ENCODE data around the gene CYBC1.

CYBC1 gene

DNA sequence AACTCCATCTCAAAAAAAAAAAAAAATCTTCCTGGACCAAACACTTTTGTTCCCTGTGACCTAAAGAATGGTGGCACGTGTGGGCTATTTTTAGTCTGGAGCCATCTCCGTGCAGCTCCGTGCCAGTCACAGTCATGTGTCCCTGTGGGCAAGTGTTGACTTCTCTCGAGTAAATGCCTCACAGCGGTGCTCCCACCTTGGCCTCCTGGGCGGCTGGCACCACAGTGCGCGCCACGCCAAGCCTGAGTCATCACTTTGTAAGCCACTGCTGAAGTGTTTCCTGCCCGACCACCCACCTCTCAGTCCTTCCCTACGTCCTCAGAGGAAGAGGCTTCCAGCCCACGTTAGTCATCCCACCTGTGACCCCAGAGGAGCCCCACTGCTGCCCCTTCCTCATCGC, 43.3 kb downstream of the CYBC1 start:
- Histone ChIP-seq H2AFZ (ENCODE audit: low read length) (no peak overlapping the region), H3K18ac (ENCODE audit: low read length) (no peak overlapping the region), H4K91ac (ENCODE audit: low read depth, low read length, poor library complexity) (no peak overlapping the region), H3K9ac (ENCODE audit: low read depth, low read length, poor library complexity) (no peak overlapping the region), H3K27me3 (ENCODE audit: control insufficient read depth in 3 of 3, insufficient read depth in 3 of 3, low read depth in 1 of 3, low read length in 3 of 3) (no peaks in the 10 kb centered on the region), H4K8ac (ENCODE audit: low read depth, low read length) (no peak overlapping the region), H3K23ac (ENCODE audit: low read depth, low read length, poor library complexity) (no peak overlapping the region), H2BK5ac (ENCODE audit: low read length) (no peak overlapping the region), H3K9me3 (replicated peaks in 1 of 2; ENCODE audit: control insufficient read depth in 2 of 2, insufficient read depth in 1 of 2, low read depth in 1 of 2, low read length in 2 of 2) (no peaks in the 10 kb centered on the region), H3K27ac (replicated peaks; ENCODE audit: low read length) (no peak overlapping the region), H2BK120ac (ENCODE audit: low read depth, low read length) (no peak overlapping the region), H2AK5ac (ENCODE audit: low read depth, low read length) (no peak overlapping the region), H3K79me1 (ENCODE audit: low read depth, low read length) (peaks cover 6% of the 10 kb centered on the region), H2BK12ac (ENCODE audit: low read length) (no peak overlapping the region), H3K14ac (ENCODE audit: low read length) (no peak overlapping the region), H3K4me1 (ENCODE audit: control insufficient read depth in 2 of 2, insufficient read depth in 1 of 2, low read depth in 1 of 2, low read length in 2 of 2) (no peaks in the 10 kb centered on the region), H3K4me3 (ENCODE audit: low read length in 2 of 2) (no peak overlapping the region), H2BK15ac (ENCODE audit: low read length) (no peak overlapping the region), H3K4ac (ENCODE audit: low read length) (no peak overlapping the region), H3K4me2 (ENCODE audit: insufficient read depth, low read length, poor library complexity, severe bottlenecking) (no peak overlapping the region), H3K36me3 (replicated peaks in 1 of 2; ENCODE audit: control insufficient read depth in 2 of 2, insufficient read depth in 2 of 2, low read length in 2 of 2) (peaks cover 14 to 34% of the 10 kb centered on the region in 2 donors)
- DNase-seq (ENCODE audit: low spot score), result no peak
- no CpG with 5 or more reads among the region's 13 CpGs for WGBS, 2 donors (ENCODE audit: extremely low coverage in 2 of 2, insufficient read length in 2 of 2, insufficient replicate concordance in 1 of 2)

DNA sequence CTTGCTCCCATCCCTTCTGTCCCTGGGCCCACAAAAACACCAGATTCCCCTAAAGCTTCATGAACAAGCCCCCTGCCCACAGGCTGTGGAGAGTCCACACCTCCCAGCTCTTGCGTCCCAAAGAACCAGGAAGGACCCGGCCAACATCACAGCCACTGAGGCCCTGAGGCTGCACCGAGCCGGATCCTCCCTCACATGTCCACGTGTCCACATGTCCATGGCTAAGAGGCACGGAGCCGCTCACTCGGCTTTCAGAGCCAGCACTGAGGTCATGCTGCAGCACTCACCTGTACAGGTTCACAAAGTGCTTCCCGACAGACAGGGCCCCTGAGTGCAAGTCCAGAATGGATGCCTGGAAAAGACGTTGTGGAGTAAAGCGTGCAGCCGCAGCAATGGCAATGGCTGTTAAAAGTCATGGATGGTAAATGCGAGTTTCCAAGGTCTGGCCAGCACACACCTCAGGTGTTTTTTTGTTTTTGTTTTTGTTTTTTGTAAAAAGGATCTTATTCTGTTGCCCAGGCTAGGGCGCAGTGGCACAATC, 44.4 kb downstream of the CYBC1 start:
- Histone ChIP-seq H3K23ac (ENCODE audit: low read depth, low read length, poor library complexity) (no peak overlapping the region), H3K27me3 (ENCODE audit: control insufficient read depth in 3 of 3, insufficient read depth in 3 of 3, low read depth in 1 of 3, low read length in 3 of 3) (no peaks in the 10 kb centered on the region), H4K91ac (ENCODE audit: low read depth, low read length, poor library complexity) (no peak overlapping the region), H3K27ac (replicated peaks; ENCODE audit: low read length) (no peak overlapping the region), H3K9me3 (replicated peaks in 1 of 2; ENCODE audit: control insufficient read depth in 2 of 2, insufficient read depth in 1 of 2, low read depth in 1 of 2, low read length in 2 of 2) (no peaks in the 10 kb centered on the region), H3K14ac (ENCODE audit: low read length) (no peak overlapping the region), H4K8ac (ENCODE audit: low read depth, low read length) (no peak overlapping the region), H3K18ac (ENCODE audit: low read length) (no peak overlapping the region), H2AFZ (ENCODE audit: low read length) (no peak overlapping the region), H3K4ac (ENCODE audit: low read length) (no peak overlapping the region), H3K4me2 (ENCODE audit: insufficient read depth, low read length, poor library complexity, severe bottlenecking) (no peak overlapping the region), H3K36me3 (replicated peaks in 1 of 2; ENCODE audit: control insufficient read depth in 2 of 2, insufficient read depth in 2 of 2, low read length in 2 of 2) (peaks cover 14 to 40% of the 10 kb centered on the region in 2 donors), H3K4me3 (ENCODE audit: low read length in 2 of 2) (no peak overlapping the region), H2BK15ac (ENCODE audit: low read length) (no peak overlapping the region), H3K79me1 (ENCODE audit: low read depth, low read length) (peaks cover 6% of the 10 kb centered on the region), H2AK5ac (ENCODE audit: low read depth, low read length) (no peak overlapping the region), H3K4me1 (ENCODE audit: control insufficient read depth in 2 of 2, insufficient read depth in 1 of 2, low read depth in 1 of 2, low read length in 2 of 2) (no peaks in the 10 kb centered on the region), H2BK12ac (ENCODE audit: low read length) (no peak overlapping the region), H2BK5ac (ENCODE audit: low read length) (no peak overlapping the region), H3K9ac (ENCODE audit: low read depth, low read length, poor library complexity) (no peak overlapping the region), H2BK120ac (ENCODE audit: low read depth, low read length) (no peak overlapping the region)
- WGBS, 2 donors (ENCODE audit: extremely low coverage in 2 of 2, insufficient read length in 2 of 2, insufficient replicate concordance in 1 of 2), result no CpG with 5 or more reads among the region's 14 CpGs
- no peak for DNase-seq (ENCODE audit: low spot score)

DNA sequence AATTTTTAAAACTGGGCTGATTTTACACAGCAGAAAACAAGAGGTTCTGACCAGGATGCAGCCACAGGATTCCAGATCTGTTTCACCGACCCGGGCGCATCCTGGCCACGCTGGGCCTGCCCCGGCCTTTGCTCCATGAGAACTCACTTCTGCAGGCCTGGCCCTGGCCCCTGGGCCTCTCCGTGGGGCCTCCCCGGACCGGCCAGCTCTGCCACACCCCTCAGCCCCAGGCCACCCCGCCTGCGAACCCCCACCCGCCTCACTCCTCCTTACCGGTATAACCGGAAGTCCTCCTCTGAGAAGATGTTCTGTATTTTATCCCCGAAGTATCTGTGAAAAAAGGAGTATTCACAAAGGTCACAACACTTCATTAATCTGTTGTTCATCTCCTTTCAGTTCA, 45.5 kb downstream of the CYBC1 start:
- Histone ChIP-seq H3K9me3 (replicated peaks in 1 of 2; ENCODE audit: control insufficient read depth in 2 of 2, insufficient read depth in 1 of 2, low read depth in 1 of 2, low read length in 2 of 2) (no peaks in the 10 kb centered on the region), H3K23ac (ENCODE audit: low read depth, low read length, poor library complexity) (no peak overlapping the region), H3K9ac (ENCODE audit: low read depth, low read length, poor library complexity) (no peak overlapping the region), H2AK5ac (ENCODE audit: low read depth, low read length) (no peak overlapping the region), H4K91ac (ENCODE audit: low read depth, low read length, poor library complexity) (no peak overlapping the region), H3K4me2 (ENCODE audit: insufficient read depth, low read length, poor library complexity, severe bottlenecking) (no peak overlapping the region), H3K4ac (ENCODE audit: low read length) (no peak overlapping the region), H2BK15ac (ENCODE audit: low read length) (no peak overlapping the region), H2BK5ac (ENCODE audit: low read length) (no peak overlapping the region), H3K18ac (ENCODE audit: low read length) (no peak overlapping the region), H3K27me3 (ENCODE audit: control insufficient read depth in 3 of 3, insufficient read depth in 3 of 3, low read depth in 1 of 3, low read length in 3 of 3) (no peaks in the 10 kb centered on the region), H3K79me1 (ENCODE audit: low read depth, low read length) (peaks cover 6% of the 10 kb centered on the region), H4K8ac (ENCODE audit: low read depth, low read length) (no peak overlapping the region), H3K36me3 (replicated peaks in 1 of 2; ENCODE audit: control insufficient read depth in 2 of 2, insufficient read depth in 2 of 2, low read length in 2 of 2) (peaks cover 16 to 47% of the 10 kb centered on the region in 2 donors), H3K4me1 (ENCODE audit: control insufficient read depth in 2 of 2, insufficient read depth in 1 of 2, low read depth in 1 of 2, low read length in 2 of 2) (no peaks in the 10 kb centered on the region), H3K14ac (ENCODE audit: low read length) (no peak overlapping the region), H2BK120ac (ENCODE audit: low read depth, low read length) (no peak overlapping the region), H2AFZ (ENCODE audit: low read length) (no peak overlapping the region), H2BK12ac (ENCODE audit: low read length) (no peak overlapping the region), H3K4me3 (ENCODE audit: low read length in 2 of 2) (no peak overlapping the region), H3K27ac (replicated peaks; ENCODE audit: low read length) (no peak overlapping the region)
- no CpG with 5 or more reads among the region's 14 CpGs for WGBS, 2 donors (ENCODE audit: extremely low coverage in 2 of 2, insufficient read length in 2 of 2, insufficient replicate concordance in 1 of 2)
- DNase-seq (ENCODE audit: low spot score), result no peak

DNA sequence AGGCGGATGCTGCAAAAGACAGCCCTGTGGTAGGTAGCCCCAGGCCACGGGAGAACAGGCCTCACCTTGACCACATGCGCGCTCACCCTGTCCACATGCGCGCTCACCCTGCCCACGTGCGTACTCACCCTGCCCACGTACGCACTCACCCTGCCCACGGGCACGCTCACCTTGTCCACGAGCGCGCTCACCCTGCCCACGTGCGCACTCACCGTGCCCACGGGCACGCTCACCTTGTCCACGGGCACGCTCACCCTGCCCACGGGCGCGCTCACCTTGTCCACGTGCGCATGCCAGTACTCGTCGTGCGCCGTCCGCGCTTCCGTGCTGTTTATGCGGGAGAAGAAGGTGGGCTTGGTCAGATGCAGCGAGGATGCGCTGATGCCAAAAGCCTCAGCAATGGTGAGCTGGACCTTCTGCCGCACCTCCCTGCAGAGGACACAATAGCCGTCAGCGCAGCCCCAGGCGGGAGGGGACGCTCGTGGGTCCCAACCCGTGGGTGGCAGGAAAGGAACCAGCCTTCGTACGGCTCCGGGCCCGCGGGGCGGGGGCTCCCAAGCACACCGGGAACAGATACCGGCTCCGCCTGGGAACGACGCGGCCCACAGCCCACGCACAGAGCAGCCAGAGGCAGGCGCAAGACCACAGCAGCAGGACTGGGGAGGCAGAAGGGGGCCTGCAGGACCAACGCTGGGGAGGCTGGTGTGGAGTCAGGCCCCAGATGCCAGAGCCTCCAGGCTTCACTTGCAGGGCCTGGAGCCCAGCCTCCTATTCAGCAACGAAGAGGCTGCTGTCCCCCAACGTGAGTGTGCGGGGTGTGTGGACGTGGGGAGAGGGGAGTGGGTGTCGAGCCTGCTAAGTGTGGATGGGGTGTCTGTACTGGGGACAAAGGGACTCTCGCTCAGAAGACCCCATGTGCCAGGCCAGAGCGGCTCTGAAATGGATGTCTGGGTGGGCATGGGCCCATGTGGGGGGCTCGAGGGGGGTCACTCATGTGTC, 46.6 kb downstream of the CYBC1 start:
- H2AFZ ChIP-seq (ENCODE audit: low read length), result no peak overlapping the region
- H3K9me3 ChIP-seq (replicated peaks in 1 of 2; ENCODE audit: control insufficient read depth in 2 of 2, insufficient read depth in 1 of 2, low read depth in 1 of 2, low read length in 2 of 2), result no peaks in the 10 kb centered on the region
- no peak overlapping the region for H2BK15ac ChIP-seq (ENCODE audit: low read length)
- H3K27ac ChIP-seq (replicated peaks; ENCODE audit: low read length), result peak overlapping the region; percentile 17
- no peak overlapping the region for H4K8ac ChIP-seq (ENCODE audit: low read depth, low read length)
- no peak overlapping the region for H2AK5ac ChIP-seq (ENCODE audit: low read depth, low read length)
- H3K4me3 ChIP-seq (ENCODE audit: low read length in 2 of 2), result no peak overlapping the region
- no peak overlapping the region for H3K18ac ChIP-seq (ENCODE audit: low read length)
- no peak for DNase-seq (ENCODE audit: low spot score)
- H3K14ac ChIP-seq (ENCODE audit: low read length), result peak overlapping the region; percentile 4
- no peak overlapping the region for H4K91ac ChIP-seq (ENCODE audit: low read depth, low read length, poor library complexity)
- H3K4me1 ChIP-seq (ENCODE audit: control insufficient read depth in 2 of 2, insufficient read depth in 1 of 2, low read depth in 1 of 2, low read length in 2 of 2), result no peaks in the 10 kb centered on the region
- H2BK12ac ChIP-seq (ENCODE audit: low read length), result no peak overlapping the region
- H3K27me3 ChIP-seq (ENCODE audit: control insufficient read depth in 3 of 3, insufficient read depth in 3 of 3, low read depth in 1 of 3, low read length in 3 of 3), result no peaks in the 10 kb centered on the region
- no peak overlapping the region for H3K4me2 ChIP-seq (ENCODE audit: insufficient read depth, low read length, poor library complexity, severe bottlenecking)
- no peak overlapping the region for H3K4ac ChIP-seq (ENCODE audit: low read length)
- H2BK5ac ChIP-seq (ENCODE audit: low read length), result no peak overlapping the region
- peaks cover 18 to 52% of the 10 kb centered on the region in 2 donors for H3K36me3 ChIP-seq (replicated peaks in 1 of 2; ENCODE audit: control insufficient read depth in 2 of 2, insufficient read depth in 2 of 2, low read length in 2 of 2)
- peaks cover 10% of the 10 kb centered on the region for H3K79me1 ChIP-seq (ENCODE audit: low read depth, low read length)
- WGBS, 2 donors (ENCODE audit: extremely low coverage in 2 of 2, insufficient read length in 2 of 2, insufficient replicate concordance in 1 of 2), result no CpG with 5 or more reads among the region's 67 CpGs
- H2BK120ac ChIP-seq (ENCODE audit: low read depth, low read length), result no peak overlapping the region
- no peak overlapping the region for H3K9ac ChIP-seq (ENCODE audit: low read depth, low read length, poor library complexity)
- peak overlapping the region; percentile 99 for H3K23ac ChIP-seq (ENCODE audit: low read depth, low read length, poor library complexity)

Data from neuronal stem cell (in vitro differentiated cells).